Activated naive CD4-positive, alpha-beta T cell (primary cell): ENCODE measurements around the gene TEX35.

Source experiments
- DNase-seq, 4 experiments: peaks; one replicate each; lab custom pipeline; 2025; lab: John Stamatoyannopoulos, UW

The TEX35 gene

GRCh38 chr1:178512566-178513277 lies at the start of gene TEX35:
TEX35 (plus strand) TSS chr1:178513109; CDS start chr1:178513189, 80 bp downstream.
- DNase-seq = no peak

- no peak for DNase-seq
These were observed 48.8 kb upstream of the TEX35 start for GRCh38 chr1:178464141-178464540.

DNA sequence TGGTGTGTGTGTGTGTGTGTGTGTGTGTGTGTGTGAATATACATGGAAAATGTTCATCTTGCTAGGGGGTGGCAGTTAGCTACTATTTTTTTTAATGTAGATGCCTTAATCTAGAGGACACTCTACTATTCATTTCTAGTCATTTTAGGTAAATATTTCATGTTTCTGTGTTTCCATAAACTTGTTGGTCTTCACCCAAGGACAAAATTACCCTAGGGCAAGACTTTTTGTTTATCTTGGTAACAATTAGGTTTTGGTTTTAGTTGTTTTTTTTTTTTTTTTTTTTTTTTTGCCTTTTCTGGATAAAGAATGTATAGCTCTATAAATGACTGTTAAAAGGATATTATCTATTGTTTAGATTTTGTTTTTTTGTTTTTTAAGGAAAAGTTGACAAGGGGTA lies 48.3 kb upstream of the TEX35 start:
- DNase-seq = no peak

- no peak for DNase-seq
These were observed 47.9 kb upstream of the TEX35 start for GRCh38 chr1:178465011-178465410.

GRCh38 chr1:178467837-178468236 lies 45.1 kb upstream of the TEX35 start:
- DNase-seq = no peak

DNA sequence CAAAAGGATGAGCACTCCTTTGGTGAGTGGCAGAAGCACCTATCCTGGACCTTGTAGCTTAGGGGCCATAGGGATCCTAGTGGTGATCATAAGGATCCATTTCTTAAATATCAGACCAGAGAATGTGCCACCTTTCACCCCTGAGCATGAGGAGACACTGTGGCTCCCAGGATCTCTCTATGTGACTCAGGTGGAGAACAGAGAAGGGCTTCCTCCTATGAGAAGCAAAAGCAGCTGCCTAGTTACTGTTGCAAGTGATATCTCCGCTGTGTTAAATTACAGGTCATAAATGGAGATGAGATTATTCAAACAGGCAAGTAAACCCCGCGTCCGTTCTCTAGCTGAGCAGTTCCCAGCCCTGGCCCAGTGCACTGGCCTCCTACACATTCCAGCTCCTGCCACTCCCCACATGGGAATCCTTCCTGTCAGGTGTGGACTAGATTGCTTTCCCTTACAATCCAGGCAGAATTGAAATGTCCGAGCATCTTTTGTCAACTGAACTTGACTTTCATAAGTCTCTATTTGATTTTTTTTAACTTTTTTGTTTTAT lies 42.4 kb upstream of the TEX35 start:
- no peak for DNase-seq

GRCh38 chr1:178472531-178472930 lies 40.4 kb upstream of the TEX35 start:
- no peak for DNase-seq

DNA sequence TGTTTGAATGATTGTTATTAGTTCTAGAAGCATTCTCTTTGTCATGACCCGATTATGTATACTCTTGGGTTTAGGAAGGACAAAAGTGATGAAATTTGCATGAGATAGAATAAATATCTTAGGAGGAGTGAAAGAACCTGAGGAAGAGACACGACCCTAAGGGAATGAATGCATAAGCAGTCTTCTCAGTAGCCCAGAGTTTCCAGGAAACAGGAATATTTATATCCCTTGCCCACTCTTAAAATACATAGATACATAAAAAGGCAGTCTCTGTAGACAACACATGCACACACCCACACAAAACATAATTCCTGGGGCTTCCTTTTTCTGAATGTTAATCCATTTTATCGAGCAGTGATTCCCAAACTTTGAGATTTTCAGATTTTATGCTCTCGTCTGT lies 35.5 kb upstream of the TEX35 start:
- no peak for DNase-seq

- DNase-seq = no peak
These were observed 35.1 kb upstream of the TEX35 start for GRCh38 chr1:178477841-178478240.

DNA sequence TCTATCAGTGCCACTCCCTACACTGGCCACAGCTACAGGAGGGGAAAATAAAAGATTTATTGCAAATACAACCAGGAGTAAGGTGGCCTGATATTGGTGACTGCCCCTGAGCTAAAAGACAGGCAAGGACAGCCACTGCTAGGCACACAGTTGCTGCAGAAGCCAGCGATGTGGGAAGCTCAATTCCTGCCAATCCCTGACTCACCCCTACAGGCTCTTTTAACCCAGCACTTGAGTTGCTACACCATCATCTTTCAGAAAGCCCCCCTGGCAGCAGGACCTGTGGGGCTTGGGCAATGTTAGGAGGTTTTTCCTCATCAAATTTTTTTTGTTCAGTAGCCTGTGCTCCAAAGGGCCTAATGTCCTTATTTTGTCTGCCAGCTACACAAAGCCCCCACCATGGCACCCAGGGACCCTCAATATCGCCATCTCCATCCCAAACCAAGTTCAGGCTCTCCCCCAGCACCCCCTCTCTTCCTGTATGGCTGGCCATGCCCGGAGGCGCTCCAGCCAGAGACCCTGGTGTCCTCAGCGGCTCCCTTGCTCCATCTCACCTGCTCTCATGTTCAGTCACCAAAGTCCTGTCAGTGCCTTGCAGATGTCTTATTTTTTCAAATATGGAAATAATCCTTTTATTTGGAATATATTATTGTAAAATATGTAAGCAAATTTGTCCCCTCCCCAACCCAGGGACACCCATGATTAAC lies 29.5 kb upstream of the TEX35 start:
- DNase-seq = no peak

DNA sequence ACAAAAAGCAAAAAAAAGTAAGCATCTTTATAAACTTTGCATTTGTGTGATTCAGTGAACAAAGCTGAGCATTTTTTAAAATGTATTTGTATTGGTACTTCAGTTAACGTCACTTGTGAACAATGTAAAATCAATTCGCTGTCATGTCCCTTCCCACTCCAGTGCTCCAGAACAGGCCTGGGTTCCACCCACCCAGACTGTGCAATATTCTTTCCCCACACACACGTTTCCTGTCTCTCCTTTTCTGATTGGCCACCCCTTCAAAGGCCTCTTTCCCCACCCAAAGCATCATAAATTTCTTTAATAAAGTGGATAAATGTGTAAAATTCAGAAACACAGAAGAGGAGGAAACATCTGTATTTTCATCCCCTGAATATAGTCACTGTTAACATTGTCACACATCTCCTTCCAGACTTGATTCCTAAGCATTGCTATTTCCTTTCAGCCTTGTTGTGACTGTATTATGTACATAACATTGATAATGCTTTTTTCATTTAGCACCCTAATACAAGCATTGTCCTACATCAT lies 28.1 kb upstream of the TEX35 start:
- DNase-seq = no peak

- DNase-seq = no peak
These were observed 27.3 kb upstream of the TEX35 start for GRCh38 chr1:178485541-178485981.

GRCh38 chr1:178486100-178487069 lies 26.5 kb upstream of the TEX35 start:
- no peak for DNase-seq

GRCh38 chr1:178487070-178487615 lies 25.8 kb upstream of the TEX35 start:
- DNase-seq = no peak

DNA sequence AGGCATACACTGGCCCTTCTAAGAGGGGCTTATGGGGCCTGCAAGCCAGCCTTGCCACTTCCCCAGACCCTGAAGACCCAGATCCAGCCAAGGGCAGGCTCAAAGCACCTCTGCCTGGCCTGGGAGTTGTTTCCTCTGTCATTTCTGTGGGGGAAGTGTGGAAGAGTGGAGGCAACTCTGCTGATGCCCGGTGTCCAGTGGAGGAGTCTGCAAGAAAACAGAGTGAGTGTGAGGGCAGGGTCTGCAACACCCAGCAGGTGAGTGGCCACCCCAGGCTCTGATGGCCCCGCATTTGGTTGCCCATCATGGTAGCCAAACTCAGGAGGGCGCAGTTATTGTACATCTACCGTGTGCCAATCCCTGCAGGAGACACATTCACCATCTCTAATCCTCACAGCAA lies 24.5 kb upstream of the TEX35 start:
- no peak for DNase-seq

- DNase-seq = no peak
These were observed 23.5 kb upstream of the TEX35 start for GRCh38 chr1:178489399-178489798.

GRCh38 chr1:178490136-178490535 lies 22.8 kb upstream of the TEX35 start:
- no peak for DNase-seq

GRCh38 chr1:178490967-178491366 lies 21.9 kb upstream of the TEX35 start:
- no peak for DNase-seq

DNA sequence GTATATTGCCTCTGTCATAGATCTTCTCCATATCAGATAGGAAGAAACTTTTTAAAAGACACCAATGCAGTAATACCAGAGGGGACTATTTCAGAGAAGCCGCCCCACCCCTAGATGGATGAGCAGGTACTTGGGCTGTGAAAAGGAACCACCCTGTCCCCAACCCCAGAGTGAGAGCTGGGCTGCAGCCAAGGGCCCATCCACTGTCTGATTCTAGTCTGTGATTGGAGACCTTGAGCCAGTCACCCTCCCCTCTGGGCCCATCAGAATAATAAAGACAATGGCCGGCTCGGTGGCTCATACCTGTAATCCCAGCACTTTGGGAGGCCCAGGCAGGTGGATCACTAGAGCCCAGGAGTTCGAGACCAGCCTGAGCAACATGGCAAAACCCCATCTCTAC lies 21.2 kb upstream of the TEX35 start:
- no peak for DNase-seq

DNA sequence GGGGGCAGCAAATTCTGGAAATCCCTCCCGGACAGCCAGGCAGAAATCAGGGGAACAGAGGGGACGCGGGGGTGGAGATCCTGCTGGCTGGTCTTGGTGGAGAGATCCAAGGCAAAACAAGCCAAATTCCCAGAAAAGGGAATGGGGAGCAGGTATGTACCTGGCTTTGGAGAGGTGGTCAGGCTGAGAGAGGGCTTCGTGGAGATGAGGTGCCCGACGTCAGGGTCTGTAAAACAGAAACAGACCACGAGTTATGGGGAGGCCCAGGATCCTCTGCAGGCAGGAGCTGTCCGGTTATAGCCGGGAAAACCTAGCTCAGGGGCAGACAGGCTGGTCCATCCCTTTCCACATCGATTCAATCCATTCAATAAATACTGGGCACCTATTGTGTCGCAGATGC lies 20.6 kb upstream of the TEX35 start:
- DNase-seq = no peak

- DNase-seq = no peak
These were observed 19.6 kb upstream of the TEX35 start for GRCh38 chr1:178493301-178493741.

DNA sequence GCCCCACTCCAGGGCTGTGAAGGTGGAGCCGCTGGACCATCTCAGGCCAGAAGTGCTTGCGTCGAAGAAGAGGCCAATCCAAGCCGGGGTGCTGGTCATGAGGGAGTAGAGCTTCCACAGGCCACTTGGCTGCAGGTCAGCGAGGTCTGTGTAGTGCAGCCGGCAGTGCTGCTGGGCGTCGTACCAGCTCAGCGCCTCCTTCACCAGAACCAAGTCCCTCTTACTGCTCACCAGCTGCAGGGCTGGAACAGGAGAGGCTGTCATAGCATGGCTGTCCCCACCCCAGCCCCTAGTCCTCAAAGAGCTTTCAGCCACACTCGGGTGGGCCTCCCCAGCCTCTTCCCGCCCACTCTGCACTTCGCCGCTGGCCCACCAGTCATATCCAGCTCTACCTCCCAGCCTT lies 18.3 kb upstream of the TEX35 start:
- no peak for DNase-seq
